CD14-positive monocyte (primary cell): ENCODE data around the gene STX8. TPM values are rescaled to one million over a fixed set of nuclear protein-coding genes. Genes with fewer than 3 reads are reported as not detected.
"Not testable (repeated sequence)": the region's sequence is repeated elsewhere in the genome, so short reads cannot be mapped to it uniquely, and the experiment has no call there.

Experiments used
- DNase-seq, 3 donors: peaks; one replicate each; pipeline ENCODE4 v3.0.0-alpha.2; 2011 to 2022
- H2AFZ ChIP-seq: 2 replicates; pipeline ENCODE4 v1.6.0; 2012; ENCODE audit warnings: mild to moderate bottlenecking, low read depth, low read length, inconsistent platforms; ENCODE audit not compliant: insufficient read depth, poor library complexity, severe bottlenecking
- H3K27ac ChIP-seq, 2 donors: 1 replicate in 1 of 2; 2 replicates in 1 of 2; pipeline ENCODE4 v1.5.1; 2012 to 2013; ENCODE audit warnings: low read length in 2 of 2, control low read depth in 1 of 2, inconsistent platforms in 1 of 2, low read depth in 1 of 2, mild to moderate bottlenecking in 1 of 2
- H3K27me3 ChIP-seq, 2 donors: one replicate each; pipeline versions ENCODE4 v1.6.0 to v1.6.1; 2011 to 2013; ENCODE audit warnings: low read length in 2 of 2; ENCODE audit not compliant: control insufficient read depth in 2 of 2, insufficient read depth in 2 of 2
- H3K36me3 ChIP-seq, 2 donors: replicated peaks in 1 of 2; 1 replicate in 1 of 2; 2 replicates in 1 of 2; pipeline versions ENCODE4 v1.5.1 to v1.6.1; 2012 to 2013; ENCODE audit warnings: low read length in 2 of 2, control low read depth in 1 of 2, inconsistent platforms in 1 of 2, mild to moderate bottlenecking in 1 of 2; ENCODE audit not compliant: insufficient read depth in 2 of 2, control insufficient read depth in 1 of 2
- H3K4me1 ChIP-seq, 2 donors: 1 replicate in 1 of 2; 2 replicates in 1 of 2; pipeline versions ENCODE4 v1.5.1 to v1.6.1; 2012 to 2013; ENCODE audit warnings: low read length in 2 of 2, control low read depth in 1 of 2, inconsistent platforms in 1 of 2, mild to moderate bottlenecking in 1 of 2, moderate library complexity in 1 of 2; ENCODE audit not compliant: insufficient read depth in 2 of 2, control insufficient read depth in 1 of 2
- H3K4me2 ChIP-seq: replicated peaks from 2 replicates; pipeline ENCODE3; 2012; ENCODE audit warnings: low read length, moderate library complexity, mild to moderate bottlenecking; ENCODE audit not compliant: poor library complexity, severe bottlenecking; ENCODE audit errors: extremely low read depth
- H3K4me3 ChIP-seq, 3 experiments: fragments of 200-600 bp in 1 of 3; sonication (generic) in 1 of 3; replicated peaks in 1 of 3; 1 replicate in 2 of 3; 2 replicates in 1 of 3; pipeline ENCODE4 v1.5.1; 2011 to 2013; ENCODE audit warnings: low read length in 3 of 3, mild to moderate bottlenecking in 3 of 3, control low read depth in 2 of 3, low read depth in 2 of 3, inconsistent platforms in 1 of 3, moderate library complexity in 1 of 3
- H3K79me2 ChIP-seq: 2 replicates; pipeline ENCODE4 v1.6.0; 2012; ENCODE audit warnings: mild to moderate bottlenecking, control low read depth, inconsistent platforms, low read length, moderate library complexity; ENCODE audit not compliant: insufficient read depth
- H3K9ac ChIP-seq: 2 replicates; pipeline ENCODE4 v1.6.0; 2017; ENCODE audit warnings: low read length, mild to moderate bottlenecking; ENCODE audit not compliant: insufficient read depth, poor library complexity, severe bottlenecking
- H3K9me3 ChIP-seq, 2 donors: replicated peaks in 1 of 2; 1 replicate in 1 of 2; 2 replicates in 1 of 2; pipeline versions ENCODE4 v1.5.1 to v1.6.1; 2012 to 2013; ENCODE audit warnings: low read length in 2 of 2, control low read depth in 1 of 2; ENCODE audit not compliant: control insufficient read depth in 1 of 2, insufficient read depth in 1 of 2
- H4K20me1 ChIP-seq: 2 replicates; pipeline ENCODE4 v1.6.0; 2012; ENCODE audit warnings: mild to moderate bottlenecking, low read length, control low read depth, moderate library complexity; ENCODE audit not compliant: insufficient read depth
- H3K27ac Mint-ChIP-seq, 7 donors: one replicate each; pipeline ENCODE4 v1.8.0; 2020; ENCODE audit warnings: mild to moderate bottlenecking in 7 of 7, mixed read lengths in 7 of 7, moderate library complexity in 6 of 7, inconsistent platforms in 2 of 7
- H3K27me3 Mint-ChIP-seq, 3 donors: one replicate each; pipeline ENCODE4 v1.8.0; 2021 to 2022; ENCODE audit warnings: low read depth in 3 of 3, mild to moderate bottlenecking in 3 of 3, mixed read lengths in 3 of 3, moderate library complexity in 3 of 3, inconsistent platforms in 1 of 3
- H3K36me3 Mint-ChIP-seq, 2 donors: one replicate each; pipeline ENCODE4 v1.8.0; 2020; ENCODE audit warnings: mixed read lengths in 2 of 2, inconsistent platforms in 1 of 2, mild to moderate bottlenecking in 1 of 2
- H3K4me1 Mint-ChIP-seq: one replicate; pipeline ENCODE4 v1.8.0; 2020; ENCODE audit warnings: mild to moderate bottlenecking, mixed read lengths
- H3K4me3 Mint-ChIP-seq, 2 donors: one replicate each; pipeline ENCODE4 v1.8.0; 2020; ENCODE audit warnings: mild to moderate bottlenecking in 2 of 2, mixed read lengths in 2 of 2, moderate library complexity in 1 of 2
- H3K9me3 Mint-ChIP-seq, 7 donors: one replicate each; pipeline ENCODE4 v1.8.0; 2020 to 2022; ENCODE audit warnings: mixed read lengths in 7 of 7, mild to moderate bottlenecking in 6 of 7, moderate library complexity in 6 of 7, inconsistent platforms in 2 of 7
- WGBS: methylation state at CpG from one replicate; pipeline ENCODE4 v1.1.5; 2013; ENCODE audit warnings: missing lambda C conversion rate; ENCODE audit not compliant: insufficient coverage; 5-methylcytosine and 5-hydroxymethylcytosine counted together
- intact Hi-C, 2 donors: fragments of 100-400 bp; cut with micrococcal nuclease; formaldehyde crosslinking; loops; one replicate each; pipeline versions ENCODE4 v1.15.0 to v1.15.1; 2023
- polyA plus RNA-seq, 3 donors: library from polyadenylated mRNA; depleted of rRNA in 1 of 3; unstranded in 2 of 3; stranded (reverse) in 1 of 3; fragments of 300-500 nt in 2 of 3; fragments of >200 nt in 1 of 3; fragmentation: Illumina TruSeq in 2 of 3; gene quantifications; 1 replicate in 2 of 3; 2 replicates in 1 of 3; pipeline ENCODE4 v1.2.3, GENCODE V29; 2012 to 2021
- TF ChIP-seq, protein P1 (sequence below): fragments of 200-600 bp; IDR thresholded peaks from one replicate; pipeline ENCODE4 v1.8.0; 2022; ENCODE audit warnings: antibody characterized with exemption, mild to moderate bottlenecking

STX8 gene
- polyA plus RNA-seq, 3 donors: 44.4 to 170 (median 142) TPM

DNA sequence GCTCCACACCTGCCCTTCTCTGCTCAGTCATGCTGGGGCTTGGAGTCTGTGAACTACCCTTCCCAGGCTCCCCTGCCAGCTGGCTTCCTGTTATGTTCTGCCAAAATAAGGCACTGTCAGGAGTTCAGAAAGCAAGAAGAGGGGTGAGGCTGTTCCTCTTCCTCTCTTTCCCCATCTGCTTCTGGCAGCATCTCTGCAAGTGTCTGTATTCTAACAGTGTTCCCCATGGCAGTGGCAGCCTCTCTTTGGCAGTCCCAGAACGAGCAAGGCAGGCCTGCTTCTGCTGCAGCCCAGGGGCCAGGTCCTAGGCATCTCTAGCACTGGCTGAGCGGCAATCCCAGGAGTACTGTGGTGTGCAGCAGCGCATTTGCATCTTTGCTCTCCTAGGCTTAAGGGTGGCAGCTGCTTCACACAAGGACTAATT lies 219.1 kb downstream of the STX8 start:
- Mint-ChIP-seq H3K36me3 (no peaks in the 10 kb centered on the region), H3K27me3 (peaks cover 0 to 2% (median 1%) of the 10 kb centered on the region in 3 donors), H3K9me3 (peaks cover 0 to 11% (median 0%) of the 10 kb centered on the region in 7 donors), H3K4me3 (peak overlapping the region in 1 of 2 donors; percentile 63), H3K27ac (peak overlapping the region; percentile 35 to 78 (median 69)), H3K4me1 (peaks cover 21% of the 10 kb centered on the region)
- TF ChIP-seq, protein P1, sequence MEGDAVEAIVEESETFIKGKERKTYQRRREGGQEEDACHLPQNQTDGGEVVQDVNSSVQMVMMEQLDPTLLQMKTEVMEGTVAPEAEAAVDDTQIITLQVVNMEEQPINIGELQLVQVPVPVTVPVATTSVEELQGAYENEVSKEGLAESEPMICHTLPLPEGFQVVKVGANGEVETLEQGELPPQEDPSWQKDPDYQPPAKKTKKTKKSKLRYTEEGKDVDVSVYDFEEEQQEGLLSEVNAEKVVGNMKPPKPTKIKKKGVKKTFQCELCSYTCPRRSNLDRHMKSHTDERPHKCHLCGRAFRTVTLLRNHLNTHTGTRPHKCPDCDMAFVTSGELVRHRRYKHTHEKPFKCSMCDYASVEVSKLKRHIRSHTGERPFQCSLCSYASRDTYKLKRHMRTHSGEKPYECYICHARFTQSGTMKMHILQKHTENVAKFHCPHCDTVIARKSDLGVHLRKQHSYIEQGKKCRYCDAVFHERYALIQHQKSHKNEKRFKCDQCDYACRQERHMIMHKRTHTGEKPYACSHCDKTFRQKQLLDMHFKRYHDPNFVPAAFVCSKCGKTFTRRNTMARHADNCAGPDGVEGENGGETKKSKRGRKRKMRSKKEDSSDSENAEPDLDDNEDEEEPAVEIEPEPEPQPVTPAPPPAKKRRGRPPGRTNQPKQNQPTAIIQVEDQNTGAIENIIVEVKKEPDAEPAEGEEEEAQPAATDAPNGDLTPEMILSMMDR: no peak
- 52% methylated on average over 3 of the region's 3 CpGs for WGBS
- peak overlapping the region; percentile 0 for H3K9ac ChIP-seq
- H3K4me3 ChIP-seq: peak overlapping the region in 1 of 3 experiments; percentile 29
- peaks cover 20 to 21% of the 10 kb centered on the region in 2 donors for H3K4me1 ChIP-seq
- intact Hi-C loops: no loop called here
- H3K27ac ChIP-seq: peak overlapping the region; percentile 34 to 68
- peak; percentile 26 to 38 (median 34) for DNase-seq
- no peaks in the 10 kb centered on the region for H3K79me2 ChIP-seq
- no peaks in the 10 kb centered on the region for H3K36me3 ChIP-seq
- H4K20me1 ChIP-seq: no peaks in the 10 kb centered on the region
- H3K27me3 ChIP-seq: no peaks in the 10 kb centered on the region
- no peaks in the 10 kb centered on the region for H3K9me3 ChIP-seq
- H2AFZ ChIP-seq: no peak overlapping the region
- peak overlapping the region; percentile 58 for H3K4me2 ChIP-seq

DNA sequence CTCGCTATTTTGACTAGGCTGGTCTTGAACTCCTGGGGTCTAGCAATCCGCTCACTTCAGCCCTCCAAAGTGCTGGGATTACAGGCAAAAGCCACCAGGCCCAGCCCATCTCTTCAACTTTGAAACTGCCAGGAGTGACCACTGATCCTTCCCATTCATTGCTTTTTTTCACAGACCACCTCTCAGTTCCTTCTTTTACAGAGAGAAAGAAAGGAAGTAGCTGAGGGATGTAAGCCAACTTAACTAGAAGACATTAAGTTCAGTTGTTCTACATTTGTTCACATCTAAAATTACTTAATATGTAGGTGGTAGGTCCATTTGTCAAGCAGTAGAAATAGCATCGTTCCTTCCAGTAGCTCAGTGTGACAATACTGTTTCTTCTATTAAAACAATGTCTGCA lies 219.8 kb downstream of the STX8 start:
- peaks cover 20 to 21% of the 10 kb centered on the region in 2 donors for H3K4me1 ChIP-seq
- no peaks in the 10 kb centered on the region for H3K27me3 ChIP-seq
- Mint-ChIP-seq H3K27ac (peak overlapping the region in 5 of 7 donors; percentile 45 to 78 (median 66)), H3K4me1 (peaks cover 19% of the 10 kb centered on the region), H3K27me3 (peaks cover 0 to 2% (median 1%) of the 10 kb centered on the region in 3 donors), H3K9me3 (peaks cover 0 to 11% (median 0%) of the 10 kb centered on the region in 7 donors), H3K4me3 (peak overlapping the region in 1 of 2 donors; percentile 16), H3K36me3 (no peaks in the 10 kb centered on the region)
- peak overlapping the region; percentile 58 for H3K4me2 ChIP-seq
- peak overlapping the region in 1 of 2 donors; percentile 68 for H3K27ac ChIP-seq
- H3K4me3 ChIP-seq: peak overlapping the region in 1 of 3 experiments; percentile 29
- WGBS: 64% methylated on average over 2 of the region's 3 CpGs
- no peaks in the 10 kb centered on the region for H3K36me3 ChIP-seq
- H3K79me2 ChIP-seq: no peaks in the 10 kb centered on the region
- DNase-seq: no peak
- H3K9ac ChIP-seq: peak overlapping the region; percentile 0
- no peaks in the 10 kb centered on the region for H3K9me3 ChIP-seq
- TF ChIP-seq, protein P1: no peak
- no peaks in the 10 kb centered on the region for H4K20me1 ChIP-seq
- intact Hi-C loops: no loop called here
- H2AFZ ChIP-seq: no peak overlapping the region

DNA sequence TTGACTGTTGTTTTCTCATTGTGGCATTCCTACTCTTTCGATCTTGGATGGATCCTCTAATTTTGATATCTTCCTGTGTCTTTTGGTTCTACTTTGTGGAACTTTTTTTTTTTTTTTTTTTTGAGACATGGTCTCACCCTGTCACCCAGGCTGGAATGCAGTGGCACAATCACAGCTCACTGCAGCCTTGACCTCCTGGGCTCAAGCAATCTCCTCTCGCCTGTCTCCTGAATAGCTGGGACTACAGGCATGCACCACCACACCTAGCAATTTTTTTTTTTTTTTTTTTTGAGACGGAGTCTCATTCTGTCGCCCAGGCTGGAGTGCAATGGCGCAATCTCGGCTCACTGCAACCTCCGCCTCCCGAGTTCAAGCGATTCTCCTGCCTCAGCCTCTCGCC lies 220.4 kb downstream of the STX8 start:
- H2AFZ ChIP-seq, H3K36me3 Mint-ChIP-seq, H3K4me3 ChIP-seq, DNase-seq, H4K20me1 ChIP-seq, H3K36me3 ChIP-seq, intact Hi-C loops, H3K9ac ChIP-seq, H3K79me2 ChIP-seq, H3K27ac ChIP-seq, H3K27me3 ChIP-seq, H3K9me3 ChIP-seq, H3K27me3 Mint-ChIP-seq, H3K4me3 Mint-ChIP-seq, H3K4me2 ChIP-seq: not testable (repeated sequence)
- peaks cover 0 to 11% (median 0%) of the 10 kb centered on the region in 7 donors for H3K9me3 Mint-ChIP-seq
- H3K4me1 Mint-ChIP-seq: peaks cover 21% of the 10 kb centered on the region
- H3K27ac Mint-ChIP-seq: peak overlapping the region in 1 of 7 donors; percentile 27
- WGBS: no CpG with 5 or more reads among the region's 10 CpGs
- H3K4me1 ChIP-seq: peaks cover 20 to 21% of the 10 kb centered on the region in 2 donors
